ENCODE measurements around the gene SSBP3. TPM values are rescaled to one million over a fixed set of nuclear protein-coding genes. Genes with fewer than 3 reads are reported as not detected.
"Not testable (repeated sequence)": the region's sequence is repeated elsewhere in the genome, so short reads cannot be mapped to it uniquely, and the experiment has no call there.

SSBP3 gene
- total RNA-seq, 1 experiment from 2014 or later = 14.1 TPM

GRCh38 chr1:54221113-54221834 is 184.9 kb downstream of the SSBP3 start:
- DNase-seq (ENCODE audit: low spot score) = no peak

GRCh38 chr1:54220004-54220811 is 186.0 kb downstream of the SSBP3 start:
- no peak for DNase-seq (ENCODE audit: low spot score)

- DNase-seq (ENCODE audit: low spot score) = no peak
These were observed 186.5 kb downstream of the SSBP3 start for GRCh38 chr1:54219688-54220003.

GRCh38 chr1:54218883-54219687 is 187.1 kb downstream of the SSBP3 start:
- DNase-seq (ENCODE audit: low spot score) = no peak

GRCh38 chr1:54215523-54215922 is 190.7 kb downstream of the SSBP3 start:
- no peak for DNase-seq (ENCODE audit: low spot score)

GRCh38 chr1:54212872-54213271 is 193.3 kb downstream of the SSBP3 start:
- DNase-seq (ENCODE audit: low spot score) = no peak

- DNase-seq (ENCODE audit: low spot score) = not testable (repeated sequence)
These were observed 198.3 kb downstream of the SSBP3 start for GRCh38 chr1:54207896-54208295.

- no peak for DNase-seq (ENCODE audit: low spot score)
These were observed 198.9 kb downstream of the SSBP3 start for GRCh38 chr1:54207287-54207686.

- DNase-seq (ENCODE audit: low spot score) = no peak
These were observed 202.0 kb downstream of the SSBP3 start for GRCh38 chr1:54204199-54204598.

GRCh38 chr1:54200519-54200997 is 205.6 kb downstream of the SSBP3 start:
- DNase-seq (ENCODE audit: low spot score) = no peak

GRCh38 chr1:54199765-54200518 is 206.3 kb downstream of the SSBP3 start, which contains the start of the genes CYB5RL and MRPL37:
Gene CYB5RL, minus strand, starts transcription at chr1:54200030. Its CDS starts 4,414 bp downstream, at chr1:54195616.
Gene MRPL37, plus strand, starts transcription at chr1:54200167. Its CDS starts 77 bp downstream, at chr1:54200244.
- peak; percentile 98 for DNase-seq (ENCODE audit: low spot score)

- no peak for DNase-seq (ENCODE audit: low spot score)
These were observed 206.9 kb downstream of the SSBP3 start for GRCh38 chr1:54199151-54199764.

GRCh38 chr1:54193453-54193852 is 212.7 kb downstream of the SSBP3 start:
- no peak for DNase-seq (ENCODE audit: low spot score)

GRCh38 chr1:54191525-54191924 is 214.7 kb downstream of the SSBP3 start:
- no peak for DNase-seq (ENCODE audit: low spot score)

GRCh38 chr1:54190526-54190925 is 215.7 kb downstream of the SSBP3 start:
- no peak for DNase-seq (ENCODE audit: low spot score)

GRCh38 chr1:54188291-54188690 is 217.9 kb downstream of the SSBP3 start:
- no peak for DNase-seq (ENCODE audit: low spot score)

- DNase-seq (ENCODE audit: low spot score) = no peak
These were observed 220.1 kb downstream of the SSBP3 start for GRCh38 chr1:54186056-54186455.

GRCh38 chr1:54180701-54181360 is 225.4 kb downstream of the SSBP3 start:
- DNase-seq (ENCODE audit: low spot score) = no peak

GRCh38 chr1:54178296-54179070 is 227.7 kb downstream of the SSBP3 start:
- no peak for DNase-seq (ENCODE audit: low spot score)

- no peak for DNase-seq (ENCODE audit: low spot score)
These were observed 228.5 kb downstream of the SSBP3 start for GRCh38 chr1:54177726-54178125.
